GM21381 (cell line): ENCODE results near the gene LYST.

Source experiments
- ATAC-seq: cut with Tn5 transposase; IDR thresholded peaks from one replicate; pipeline ENCODE4 v1.9.1; 2021; ENCODE audit warnings: mild to moderate bottlenecking, moderate library complexity; ENCODE audit not compliant: unreplicated experiment

Gene LYST

GRCh38 chr1:235888119-235888643 lies 21.5 kb upstream of the LYST start:
- peak; percentile 77 for ATAC-seq

GRCh38 chr1:235887676-235888075 lies 21.0 kb upstream of the LYST start:
- no peak for ATAC-seq

- no peak for ATAC-seq
Measured at GRCh38 chr1:235885655-235886262, 19.1 kb upstream of the LYST start.

- ATAC-seq, result no peak
Measured at GRCh38 chr1:235883261-235883927, 16.7 kb upstream of the LYST start.

GRCh38 chr1:235882816-235883215 lies 16.1 kb upstream of the LYST start:
- ATAC-seq, result no peak

- no peak for ATAC-seq
Measured at GRCh38 chr1:235881930-235882700, 15.4 kb upstream of the LYST start.

GRCh38 chr1:235878082-235878811 lies 11.5 kb upstream of the LYST start:
- ATAC-seq, result no peak

- ATAC-seq, result no peak
Measured at GRCh38 chr1:235876402-235876841, 9.7 kb upstream of the LYST start.

GRCh38 chr1:235875036-235875597 lies 8.4 kb upstream of the LYST start:
- no peak for ATAC-seq

- ATAC-seq, result no peak
Measured at GRCh38 chr1:235874261-235874660, 7.6 kb upstream of the LYST start.

- no peak for ATAC-seq
Measured at GRCh38 chr1:235873571-235873970, 6.9 kb upstream of the LYST start.

GRCh38 chr1:235873045-235873444 lies 6.3 kb upstream of the LYST start:
- no peak for ATAC-seq

- no peak for ATAC-seq
Measured at GRCh38 chr1:235872270-235872669, 5.6 kb upstream of the LYST start.

GRCh38 chr1:235867903-235868469 lies 1.3 kb upstream of the LYST start:
- ATAC-seq, result no peak

GRCh38 chr1:235866913-235867845 lies 473 bp upstream of the LYST start:
- peak; percentile 71 for ATAC-seq

GRCh38 chr1:235865565-235866204 lies 1.0 kb downstream of the LYST start:
- ATAC-seq, result peak; percentile 0

- ATAC-seq, result no peak
Measured at GRCh38 chr1:235864931-235865525, 1.7 kb downstream of the LYST start.

GRCh38 chr1:235864469-235864868 lies 2.2 kb downstream of the LYST start:
- no peak for ATAC-seq
